CD1c-positive myeloid dendritic cell (primary cell): ENCODE data around the gene TMEM9B.
"Not testable (repeated sequence)": the region's sequence is repeated elsewhere in the genome, so short reads cannot be mapped to it uniquely, and the experiment has no call there.

Experiments
- DNase-seq: peaks from one replicate; pipeline ENCODE4 v3.0.0-alpha.2; 2016; ENCODE audit errors: extremely low spot score

TMEM9B gene

GRCh38 chr11:8964324-8965320, at the start of gene TMEM9B:
TSS of gene TMEM9B (minus strand) at chr11:8964442. CDS start at chr11:8964313, 129 bp downstream.
- DNase-seq, result peak; percentile 94

- no peak for DNase-seq
Observed at GRCh38 chr11:9013373-9013772, 49.1 kb upstream of the TMEM9B start.

- DNase-seq, result not testable (repeated sequence)
Observed at GRCh38 chr11:9009538-9009937, 45.3 kb upstream of the TMEM9B start.

GRCh38 chr11:9008661-9009060, 44.4 kb upstream of the TMEM9B start:
- no peak for DNase-seq

- no peak for DNase-seq
Observed at GRCh38 chr11:9008011-9008550, 43.8 kb upstream of the TMEM9B start.

GRCh38 chr11:9005087-9005486, 40.8 kb upstream of the TMEM9B start:
- DNase-seq, result no peak

- no peak for DNase-seq
Observed at GRCh38 chr11:9004183-9004926, 40.1 kb upstream of the TMEM9B start.

GRCh38 chr11:9003573-9004182, 39.4 kb upstream of the TMEM9B start, which contains the start of gene NRIP3:
TSS of gene NRIP3 (minus strand) at chr11:9004001. CDS start at chr11:9003935, 66 bp downstream.
- peak; percentile 83 for DNase-seq

GRCh38 chr11:9002920-9003572, 38.8 kb upstream of the TMEM9B start:
- no peak for DNase-seq

- DNase-seq, result peak; percentile 90
Observed at GRCh38 chr11:9001736-9002135, 37.5 kb upstream of the TMEM9B start.

- DNase-seq, result no peak
Observed at GRCh38 chr11:8998017-8998416, 33.8 kb upstream of the TMEM9B start.

- DNase-seq, result peak; percentile 31
Observed at GRCh38 chr11:8997451-8997850, 33.2 kb upstream of the TMEM9B start.

- DNase-seq, result no peak
Observed at GRCh38 chr11:8989453-8989852, 25.2 kb upstream of the TMEM9B start.

GRCh38 chr11:8988329-8989234, 24.3 kb upstream of the TMEM9B start:
- no peak for DNase-seq

- DNase-seq, result no peak
Observed at GRCh38 chr11:8987446-8987845, 23.2 kb upstream of the TMEM9B start.

- not testable (repeated sequence) for DNase-seq
Observed at GRCh38 chr11:8986772-8987171, 22.5 kb upstream of the TMEM9B start.

GRCh38 chr11:8985462-8985861, 21.2 kb upstream of the TMEM9B start:
- no peak for DNase-seq

- DNase-seq, result no peak
Observed at GRCh38 chr11:8983552-8983951, 19.3 kb upstream of the TMEM9B start.

GRCh38 chr11:8980485-8980884, 16.2 kb upstream of the TMEM9B start:
- DNase-seq, result no peak

GRCh38 chr11:8979365-8979764, 15.1 kb upstream of the TMEM9B start:
- DNase-seq, result not testable (repeated sequence)
